Measurements from ENCODE around the gene HES1.
A peak's percentile ranks its signal among the peaks of the same experiment; 100 is the strongest.

Gene HES1

GRCh38 chr3:194165271-194166018 lies 29.5 kb downstream of the HES1 start:
- H3K27ac ChIP-seq (ENCODE audit: low read depth, low read length): no peak overlapping the region
- H3K27me3 ChIP-seq (ENCODE audit: insufficient read depth, low read length, poor library complexity): no peaks in the 10 kb centered on the region
- no peaks in the 10 kb centered on the region for H3K79me1 ChIP-seq (ENCODE audit: low read length)
- H3K23ac ChIP-seq (ENCODE audit: low read length): no peak overlapping the region
- no peak overlapping the region for H3K4me2 ChIP-seq (ENCODE audit: low read length)
- no peak overlapping the region for H2BK15ac ChIP-seq (replicated peaks; ENCODE audit: low read depth)
- peak overlapping the region; percentile 55 for H3K18ac ChIP-seq (ENCODE audit: low read length)
- WGBS (ENCODE audit: extremely low coverage, insufficient coverage, low lambda C conversion rate): no CpG with 5 or more reads among the region's 7 CpGs
- H2AK5ac ChIP-seq (ENCODE audit: low read length): no peak overlapping the region
- no peak overlapping the region for H4K5ac ChIP-seq (ENCODE audit: low read length)
- no peak overlapping the region for H4K8ac ChIP-seq (ENCODE audit: low read depth, low read length)
- no peak overlapping the region for H3K4me3 ChIP-seq (ENCODE audit: low read length)
- H3K79me2 ChIP-seq (ENCODE audit: control insufficient read depth, insufficient read depth, low read length): no peaks in the 10 kb centered on the region
- H3K36me3 ChIP-seq (ENCODE audit: control insufficient read depth, insufficient read depth, low read length): no peaks in the 10 kb centered on the region
- peaks cover 11% of the 10 kb centered on the region for H3K4me1 ChIP-seq (ENCODE audit: control insufficient read depth, low read depth, low read length)
- H2BK120ac ChIP-seq (ENCODE audit: low read depth, low read length): peak overlapping the region; percentile 35
- no peak for DNase-seq
- no peak overlapping the region for H3K4ac ChIP-seq (ENCODE audit: low read depth, low read length)
- no peak overlapping the region for H2BK5ac ChIP-seq (ENCODE audit: low read length)
- no peak overlapping the region for H3K56ac ChIP-seq (ENCODE audit: low read length)
- no peak overlapping the region for H3K9ac ChIP-seq (ENCODE audit: low read length)

DNA sequence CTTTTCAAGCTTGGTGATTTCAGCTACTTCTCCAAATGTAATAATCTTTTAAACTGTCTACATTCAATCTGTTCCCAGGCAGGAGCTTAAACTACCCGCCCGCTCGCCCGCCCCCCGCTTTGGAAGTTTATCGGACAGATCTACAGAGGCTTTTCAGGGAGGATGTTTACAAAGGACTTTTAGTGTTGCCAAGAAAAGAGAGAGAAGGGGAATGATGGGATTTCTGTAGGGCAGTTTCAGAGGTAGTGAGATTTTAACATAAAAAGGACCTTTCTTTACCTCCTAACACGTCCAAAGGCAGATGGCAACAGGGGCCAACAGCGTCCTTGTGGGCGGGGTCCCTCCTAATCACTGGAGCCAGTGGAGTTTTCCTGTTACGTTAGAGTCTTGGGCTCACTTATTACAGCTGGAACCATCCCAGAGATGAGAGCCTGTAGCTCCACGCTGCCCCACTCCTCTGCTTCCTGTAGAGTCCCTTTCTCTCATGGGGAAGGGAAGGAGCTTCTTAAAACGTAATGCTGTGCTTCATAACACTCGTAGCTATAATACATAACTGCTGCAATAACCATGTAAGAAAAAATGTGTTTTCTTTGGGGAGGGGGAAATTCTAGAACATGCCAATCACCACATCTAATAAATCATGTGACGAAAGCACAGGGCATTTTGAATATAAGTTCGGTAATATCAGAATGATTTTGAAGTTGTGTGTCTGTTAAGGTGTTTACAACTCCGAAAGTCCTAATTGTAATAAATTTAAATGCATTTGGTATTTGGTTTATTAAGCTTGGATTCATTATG lies 30.9 kb downstream of the HES1 start:
- H2AK5ac ChIP-seq (ENCODE audit: low read length): no peak overlapping the region
- no peak overlapping the region for H3K9ac ChIP-seq (ENCODE audit: low read length)
- H4K8ac ChIP-seq (ENCODE audit: low read depth, low read length): no peak overlapping the region
- H3K27me3 ChIP-seq (ENCODE audit: insufficient read depth, low read length, poor library complexity): no peaks in the 10 kb centered on the region
- DNase-seq: peak; percentile 70
- H2BK120ac ChIP-seq (ENCODE audit: low read depth, low read length): peak overlapping the region; percentile 29
- peaks cover 12% of the 10 kb centered on the region for H3K4me1 ChIP-seq (ENCODE audit: control insufficient read depth, low read depth, low read length)
- no peaks in the 10 kb centered on the region for H3K79me2 ChIP-seq (ENCODE audit: control insufficient read depth, insufficient read depth, low read length)
- no peak overlapping the region for H3K4me3 ChIP-seq (ENCODE audit: low read length)
- peak overlapping the region; percentile 62 for H3K56ac ChIP-seq (ENCODE audit: low read length)
- peak overlapping the region; percentile 24 for H4K5ac ChIP-seq (ENCODE audit: low read length)
- H3K18ac ChIP-seq (ENCODE audit: low read length): peak overlapping the region; percentile 61
- H2BK5ac ChIP-seq (ENCODE audit: low read length): peak overlapping the region; percentile 12
- no peak overlapping the region for H2BK15ac ChIP-seq (replicated peaks; ENCODE audit: low read depth)
- H3K4ac ChIP-seq (ENCODE audit: low read depth, low read length): peak overlapping the region; percentile 72
- H3K36me3 ChIP-seq (ENCODE audit: control insufficient read depth, insufficient read depth, low read length): no peaks in the 10 kb centered on the region
- WGBS (ENCODE audit: extremely low coverage, insufficient coverage, low lambda C conversion rate): no CpG with 5 or more reads among the region's 16 CpGs
- peak overlapping the region; percentile 37 for H3K27ac ChIP-seq (ENCODE audit: low read depth, low read length)
- H3K79me1 ChIP-seq (ENCODE audit: low read length): no peaks in the 10 kb centered on the region
- H3K23ac ChIP-seq (ENCODE audit: low read length): no peak overlapping the region
- H3K4me2 ChIP-seq (ENCODE audit: low read length): no peak overlapping the region

DNA sequence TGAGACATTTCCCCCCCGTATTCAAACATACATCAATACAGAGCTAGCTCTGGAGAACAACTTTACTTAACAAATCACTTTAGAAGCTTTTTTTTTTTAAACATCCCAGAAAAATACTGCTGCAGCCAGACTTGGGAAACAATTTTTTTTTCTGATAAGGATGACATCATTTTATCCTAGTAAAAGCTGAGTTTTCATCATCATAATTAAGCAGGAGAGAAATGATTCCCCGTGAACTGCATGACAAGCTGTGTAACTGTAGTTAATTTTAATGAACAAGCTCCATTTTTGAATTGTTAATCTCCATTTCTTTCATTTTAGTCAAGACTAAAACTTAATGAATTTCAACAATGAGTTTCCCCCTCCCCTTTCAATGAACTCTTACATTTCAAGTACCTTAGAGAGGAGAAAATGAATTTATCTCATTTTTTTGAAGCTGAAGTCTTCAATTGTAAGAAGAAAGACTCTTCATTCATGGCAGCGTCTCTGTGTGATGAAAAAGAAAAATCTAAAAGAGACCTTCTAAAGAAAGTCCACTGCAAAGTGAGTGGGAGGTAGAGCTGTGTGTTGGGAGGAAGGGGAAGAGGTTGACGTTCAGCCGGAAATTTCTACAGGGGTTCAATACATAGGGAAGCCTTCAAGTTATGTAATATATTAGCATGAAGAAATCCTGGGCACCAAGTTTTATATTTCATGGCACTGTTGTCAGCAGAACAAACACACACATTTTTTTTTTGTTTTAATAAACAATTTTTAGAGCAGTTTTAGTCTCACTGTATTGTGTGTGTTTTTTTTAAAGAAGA lies 31.7 kb downstream of the HES1 start:
- H4K8ac ChIP-seq (ENCODE audit: low read depth, low read length): no peak overlapping the region
- H2BK15ac ChIP-seq (replicated peaks; ENCODE audit: low read depth): no peak overlapping the region
- peaks cover 12% of the 10 kb centered on the region for H3K4me1 ChIP-seq (ENCODE audit: control insufficient read depth, low read depth, low read length)
- H3K27ac ChIP-seq (ENCODE audit: low read depth, low read length): no peak overlapping the region
- no peak overlapping the region for H2BK5ac ChIP-seq (ENCODE audit: low read length)
- H3K79me2 ChIP-seq (ENCODE audit: control insufficient read depth, insufficient read depth, low read length): no peaks in the 10 kb centered on the region
- H3K56ac ChIP-seq (ENCODE audit: low read length): no peak overlapping the region
- no peaks in the 10 kb centered on the region for H3K27me3 ChIP-seq (ENCODE audit: insufficient read depth, low read length, poor library complexity)
- H2BK120ac ChIP-seq (ENCODE audit: low read depth, low read length): no peak overlapping the region
- H3K4me2 ChIP-seq (ENCODE audit: low read length): no peak overlapping the region
- H3K4me3 ChIP-seq (ENCODE audit: low read length): no peak overlapping the region
- no peak overlapping the region for H3K18ac ChIP-seq (ENCODE audit: low read length)
- DNase-seq: no peak
- H3K4ac ChIP-seq (ENCODE audit: low read depth, low read length): no peak overlapping the region
- no peak overlapping the region for H3K9ac ChIP-seq (ENCODE audit: low read length)
- no peak overlapping the region for H2AK5ac ChIP-seq (ENCODE audit: low read length)
- no peak overlapping the region for H4K5ac ChIP-seq (ENCODE audit: low read length)
- WGBS (ENCODE audit: extremely low coverage, insufficient coverage, low lambda C conversion rate): no CpG with 5 or more reads among the region's 5 CpGs
- no peak overlapping the region for H3K23ac ChIP-seq (ENCODE audit: low read length)
- no peaks in the 10 kb centered on the region for H3K36me3 ChIP-seq (ENCODE audit: control insufficient read depth, insufficient read depth, low read length)
- H3K79me1 ChIP-seq (ENCODE audit: low read length): no peaks in the 10 kb centered on the region

DNA sequence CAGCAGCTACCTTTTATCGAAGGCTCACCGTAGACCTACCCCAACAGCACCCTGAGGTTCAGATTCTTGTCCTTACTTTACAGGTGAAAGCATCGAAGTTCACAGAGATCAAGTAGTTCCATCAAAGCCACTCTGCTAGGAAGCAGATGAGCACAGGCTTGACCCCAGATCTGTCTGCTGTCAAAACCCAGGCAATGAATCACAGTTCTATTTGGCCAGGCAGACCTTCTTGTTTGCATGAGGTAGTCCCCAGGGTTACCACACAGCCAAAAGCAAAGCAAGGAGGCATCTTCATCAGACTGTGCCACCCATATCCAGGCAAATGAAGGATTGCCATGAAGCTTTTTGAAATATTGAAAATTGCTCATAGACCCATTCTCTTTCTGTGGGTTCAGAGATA lies 33.0 kb downstream of the HES1 start:
- WGBS (ENCODE audit: extremely low coverage, insufficient coverage, low lambda C conversion rate): 100% methylated on average over 2 of the region's 3 CpGs
- Histone ChIP-seq H2BK15ac (replicated peaks; ENCODE audit: low read depth) (no peak overlapping the region), H2AK5ac (ENCODE audit: low read length) (peak overlapping the region; percentile 66), H2BK120ac (ENCODE audit: low read depth, low read length) (no peak overlapping the region), H3K23ac (ENCODE audit: low read length) (no peak overlapping the region), H3K79me1 (ENCODE audit: low read length) (no peaks in the 10 kb centered on the region), H3K79me2 (ENCODE audit: control insufficient read depth, insufficient read depth, low read length) (no peaks in the 10 kb centered on the region), H3K4me3 (ENCODE audit: low read length) (no peak overlapping the region), H3K4me1 (ENCODE audit: control insufficient read depth, low read depth, low read length) (peaks cover 12% of the 10 kb centered on the region), H4K8ac (ENCODE audit: low read depth, low read length) (no peak overlapping the region), H3K18ac (ENCODE audit: low read length) (peak overlapping the region; percentile 20), H3K4me2 (ENCODE audit: low read length) (no peak overlapping the region), H3K56ac (ENCODE audit: low read length) (peak overlapping the region; percentile 9), H3K36me3 (ENCODE audit: control insufficient read depth, insufficient read depth, low read length) (no peaks in the 10 kb centered on the region), H4K5ac (ENCODE audit: low read length) (no peak overlapping the region), H3K27me3 (ENCODE audit: insufficient read depth, low read length, poor library complexity) (no peaks in the 10 kb centered on the region), H3K27ac (ENCODE audit: low read depth, low read length) (no peak overlapping the region), H3K4ac (ENCODE audit: low read depth, low read length) (no peak overlapping the region), H2BK5ac (ENCODE audit: low read length) (peak overlapping the region; percentile 40), H3K9ac (ENCODE audit: low read length) (no peak overlapping the region)
- DNase-seq: no peak

DNA sequence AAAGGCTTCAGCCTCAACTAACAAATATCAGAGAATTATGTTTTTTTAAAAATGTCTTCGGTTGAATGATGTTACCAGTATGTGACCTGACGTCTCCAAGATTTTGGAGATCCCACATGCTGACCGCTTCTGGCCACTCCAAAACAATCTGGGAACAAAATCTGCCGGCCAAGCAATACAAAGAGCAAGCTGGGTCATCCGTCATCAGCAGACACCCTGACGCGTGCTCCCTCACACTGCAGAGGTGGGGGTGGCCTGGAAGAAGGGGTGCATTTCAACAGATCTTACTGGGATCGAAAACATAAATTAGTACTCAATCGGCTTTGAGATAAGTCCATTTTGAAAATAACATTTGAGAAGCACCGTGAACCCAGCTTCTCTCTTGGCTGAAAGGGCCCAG lies 33.6 kb downstream of the HES1 start:
- peaks cover 12% of the 10 kb centered on the region for H3K4me1 ChIP-seq (ENCODE audit: control insufficient read depth, low read depth, low read length)
- no peaks in the 10 kb centered on the region for H3K27me3 ChIP-seq (ENCODE audit: insufficient read depth, low read length, poor library complexity)
- no peak overlapping the region for H3K4me3 ChIP-seq (ENCODE audit: low read length)
- no peak for DNase-seq
- H3K23ac ChIP-seq (ENCODE audit: low read length): no peak overlapping the region
- no peaks in the 10 kb centered on the region for H3K36me3 ChIP-seq (ENCODE audit: control insufficient read depth, insufficient read depth, low read length)
- H4K5ac ChIP-seq (ENCODE audit: low read length): no peak overlapping the region
- H3K4me2 ChIP-seq (ENCODE audit: low read length): no peak overlapping the region
- no CpG with 5 or more reads among the region's 10 CpGs for WGBS (ENCODE audit: extremely low coverage, insufficient coverage, low lambda C conversion rate)
- no peak overlapping the region for H3K9ac ChIP-seq (ENCODE audit: low read length)
- no peaks in the 10 kb centered on the region for H3K79me2 ChIP-seq (ENCODE audit: control insufficient read depth, insufficient read depth, low read length)
- no peak overlapping the region for H4K8ac ChIP-seq (ENCODE audit: low read depth, low read length)
- no peak overlapping the region for H2AK5ac ChIP-seq (ENCODE audit: low read length)
- peak overlapping the region; percentile 54 for H3K56ac ChIP-seq (ENCODE audit: low read length)
- no peak overlapping the region for H2BK15ac ChIP-seq (replicated peaks; ENCODE audit: low read depth)
- H2BK5ac ChIP-seq (ENCODE audit: low read length): no peak overlapping the region
- peak overlapping the region; percentile 97 for H2BK120ac ChIP-seq (ENCODE audit: low read depth, low read length)
- no peaks in the 10 kb centered on the region for H3K79me1 ChIP-seq (ENCODE audit: low read length)
- H3K4ac ChIP-seq (ENCODE audit: low read depth, low read length): peak overlapping the region; percentile 48
- H3K27ac ChIP-seq (ENCODE audit: low read depth, low read length): no peak overlapping the region
- H3K18ac ChIP-seq (ENCODE audit: low read length): peak overlapping the region; percentile 85
